Suppressor macrophage (primary cell): ENCODE results near the gene CTSW.
"Not testable (repeated sequence)": the region's sequence is repeated elsewhere in the genome, so short reads cannot be mapped to it uniquely, and the experiment has no call there.

ENCODE experiments used
- DNase-seq, 4 experiments: peaks; one replicate each; pipeline ENCODE4 v3.0.0-alpha.2; 2020 to 2022
- total RNA-seq, 17 experiments: gene quantifications; one replicate each; lab custom pipeline; 2026; ENCODE audit warnings: mixed read lengths in 6 of 17, inconsistent platforms in 3 of 17; lab: John Stamatoyannopoulos, UW

CTSW gene
- total RNA-seq = 0.07 to 1.8 (median 0.40) reads per million in 17 experiments

- DNase-seq = peak in 3 of 4 experiments; percentile 25 to 46 (median 42)
These were observed at the start of gene CTSW for GRCh38 chr11:65879617-65880016. Gene CTSW (plus strand): TSS chr11:65879837. CDS start chr11:65879855, 18 bp downstream.

- not testable (repeated sequence) for DNase-seq
These were observed 47.4 kb upstream of the CTSW start for GRCh38 chr11:65832231-65832630.

GRCh38 chr11:65833297-65834030 is 46.2 kb upstream of the CTSW start, which contains the start of gene SNX32:
Gene SNX32 (plus strand): TSS chr11:65833963. CDS start chr11:65834066, 103 bp downstream.
- peak; percentile 95 to 97 (median 96) for DNase-seq

GRCh38 chr11:65834202-65834601 is 45.4 kb upstream of the CTSW start:
- DNase-seq = no peak

- no peak for DNase-seq
These were observed 37.5 kb upstream of the CTSW start for GRCh38 chr11:65842144-65842543.

GRCh38 chr11:65843811-65844210 is 35.8 kb upstream of the CTSW start:
- no peak for DNase-seq

GRCh38 chr11:65844231-65844872 is 35.3 kb upstream of the CTSW start:
- DNase-seq = no peak

- DNase-seq = no peak
These were observed 31.9 kb upstream of the CTSW start for GRCh38 chr11:65847746-65848145.

GRCh38 chr11:65848693-65849092 is 30.9 kb upstream of the CTSW start:
- DNase-seq = not testable (repeated sequence)

GRCh38 chr11:65849366-65849765 is 30.3 kb upstream of the CTSW start:
- DNase-seq = no peak

- no peak for DNase-seq
These were observed 29.8 kb upstream of the CTSW start for GRCh38 chr11:65849771-65850216.

- no peak for DNase-seq
These were observed 29.2 kb upstream of the CTSW start for GRCh38 chr11:65850217-65851082.

GRCh38 chr11:65851083-65851579 is 28.5 kb upstream of the CTSW start:
- DNase-seq = peak in 2 of 4 experiments; percentile 42 to 46

- DNase-seq = no peak
These were observed 27.7 kb upstream of the CTSW start for GRCh38 chr11:65851811-65852507.

- no peak for DNase-seq
These were observed 27.0 kb upstream of the CTSW start for GRCh38 chr11:65852508-65853245.

GRCh38 chr11:65853246-65853979 is 26.2 kb upstream of the CTSW start:
- DNase-seq = no peak

- no peak for DNase-seq
These were observed 25.5 kb upstream of the CTSW start for GRCh38 chr11:65854161-65854592.

- DNase-seq = no peak
These were observed 24.5 kb upstream of the CTSW start for GRCh38 chr11:65854852-65855837.

GRCh38 chr11:65855927-65856363 is 23.7 kb upstream of the CTSW start:
- DNase-seq = no peak
